KOPT-K1 (cell line): ENCODE measurements around the gene HIC1.
A peak's percentile ranks its signal among the peaks of the same experiment; 100 is the strongest.

Source experiments
- H3K27ac ChIP-seq: fragments of 200-600 bp; sonication (generic); 2 replicates; pipeline ENCODE4 v1.5.1; 2016; ENCODE audit warnings: antibody characterized with exemption, mild to moderate bottlenecking, low read depth, low read length; ENCODE audit not compliant: poor library complexity, severe bottlenecking
- H3K36me3 ChIP-seq: fragments of 200-600 bp; sonication (generic); 2 replicates; pipeline ENCODE4 v1.5.1; 2017; ENCODE audit warnings: antibody characterized with exemption, mild to moderate bottlenecking, low read length, moderate library complexity; ENCODE audit not compliant: insufficient read depth
- H3K9me3 ChIP-seq: fragments of 200-600 bp; sonication (generic); 2 replicates; pipeline ENCODE4 v1.5.1; 2017; ENCODE audit warnings: antibody characterized with exemption, low read length, mild to moderate bottlenecking; ENCODE audit not compliant: insufficient read depth, poor library complexity, severe bottlenecking

Gene HIC1

GRCh38 chr17:2086306-2086705 lies 31.4 kb downstream of the HIC1 start:
- H3K27ac ChIP-seq = peak overlapping the region; percentile 89
- no peaks in the 10 kb centered on the region for H3K9me3 ChIP-seq
- peaks cover 44% of the 10 kb centered on the region for H3K36me3 ChIP-seq

- Histone ChIP-seq H3K9me3 (no peaks in the 10 kb centered on the region), H3K36me3 (peaks cover 30% of the 10 kb centered on the region), H3K27ac (peak overlapping the region; percentile 89)
Observed at GRCh38 chr17:2087597-2088211, 32.8 kb downstream of the HIC1 start.

GRCh38 chr17:2089021-2089422 lies 34.1 kb downstream of the HIC1 start:
- Histone ChIP-seq H3K27ac (peak overlapping the region; percentile 89), H3K9me3 (no peaks in the 10 kb centered on the region), H3K36me3 (peaks cover 21% of the 10 kb centered on the region)

- peak overlapping the region; percentile 89 for H3K27ac ChIP-seq
- H3K9me3 ChIP-seq = no peaks in the 10 kb centered on the region
- peaks cover 14% of the 10 kb centered on the region; the same call in 1 of the 2 replicates for H3K36me3 ChIP-seq
Observed at GRCh38 chr17:2090210-2090641, 35.3 kb downstream of the HIC1 start.

GRCh38 chr17:2090804-2091534 lies 36.1 kb downstream of the HIC1 start:
- H3K27ac ChIP-seq = peak overlapping the region; percentile 89
- no peaks in the 10 kb centered on the region for H3K9me3 ChIP-seq
- peaks cover 9% of the 10 kb centered on the region; the same call in 1 of the 2 replicates for H3K36me3 ChIP-seq

- H3K27ac ChIP-seq = peak overlapping the region; percentile 1
- peaks cover 9% of the 10 kb centered on the region; the same call in 1 of the 2 replicates for H3K36me3 ChIP-seq
- H3K9me3 ChIP-seq = no peaks in the 10 kb centered on the region
Observed at GRCh38 chr17:2092253-2092652, 37.4 kb downstream of the HIC1 start.

GRCh38 chr17:2093349-2093748 lies 38.4 kb downstream of the HIC1 start:
- H3K27ac ChIP-seq = no peak overlapping the region
- no peaks in the 10 kb centered on the region for H3K9me3 ChIP-seq
- H3K36me3 ChIP-seq = peaks cover 9% of the 10 kb centered on the region; the same call in 1 of the 2 replicates

- Histone ChIP-seq H3K27ac (no peak overlapping the region), H3K9me3 (no peaks in the 10 kb centered on the region), H3K36me3 (peaks cover 9% of the 10 kb centered on the region; the same call in 1 of the 2 replicates)
Observed at GRCh38 chr17:2094891-2095535, 40.1 kb downstream of the HIC1 start.

GRCh38 chr17:2095536-2095910 lies 40.6 kb downstream of the HIC1 start:
- Histone ChIP-seq H3K9me3 (no peaks in the 10 kb centered on the region), H3K27ac (no peak overlapping the region), H3K36me3 (peaks cover 9% of the 10 kb centered on the region; the same call in 1 of the 2 replicates)

- H3K27ac ChIP-seq = no peak overlapping the region
- no peaks in the 10 kb centered on the region for H3K9me3 ChIP-seq
- no peaks in the 10 kb centered on the region; the same call in 1 of the 2 replicates for H3K36me3 ChIP-seq
Observed at GRCh38 chr17:2101448-2102257, 46.8 kb downstream of the HIC1 start.

GRCh38 chr17:2102931-2103809 lies 48.3 kb downstream of the HIC1 start:
- no peaks in the 10 kb centered on the region for H3K9me3 ChIP-seq
- peaks cover 2% of the 10 kb centered on the region; the same call in 1 of the 2 replicates for H3K36me3 ChIP-seq
- H3K27ac ChIP-seq = no peak overlapping the region

GRCh38 chr17:2105663-2106062 lies 50.8 kb downstream of the HIC1 start:
- Histone ChIP-seq H3K9me3 (no peaks in the 10 kb centered on the region), H3K27ac (no peak overlapping the region), H3K36me3 (peaks cover 4% of the 10 kb centered on the region; the same call in 1 of the 2 replicates)

- H3K9me3 ChIP-seq = no peaks in the 10 kb centered on the region
- H3K27ac ChIP-seq = no peak overlapping the region
Observed at GRCh38 chr17:2106308-2106955, 51.5 kb downstream of the HIC1 start.

More at GRCh38 chr17:2106308-2106955, 51.5 kb downstream of the HIC1 start:
- H3K36me3 ChIP-seq = peaks cover 4% of the 10 kb centered on the region; the same call in 1 of the 2 replicates
